Aorta (tissue), 5 donors: Measurements from ENCODE around the gene MIGA1. TPM values are rescaled to one million over a fixed set of nuclear protein-coding genes. Genes with fewer than 3 reads are reported as not detected.

Experiments
- ATAC-seq: fragments of 200-7000 bp; cut with Tn5 transposase; one replicate; pipeline ENCODE4 v1.9.1; 2022; ENCODE audit warnings: moderate library complexity; ENCODE audit not compliant: low FRiP score
- DNase-seq, 2 donors: peaks; one replicate each; pipeline ENCODE4 v3.0.0-alpha.2; 2020
- H3K27ac ChIP-seq, 2 donors: one replicate each; pipeline ENCODE4 v1.5.1; 2013; ENCODE audit warnings: low read length in 2 of 2, mild to moderate bottlenecking in 2 of 2, moderate library complexity in 2 of 2, control low read depth in 1 of 2, inconsistent platforms in 1 of 2, low read depth in 1 of 2
- H3K27me3 ChIP-seq, 2 donors: one replicate each; pipeline ENCODE4 v1.6.1; 2013; ENCODE audit warnings: control low read depth in 1 of 2, low read length in 1 of 2, mild to moderate bottlenecking in 1 of 2, moderate library complexity in 1 of 2; ENCODE audit not compliant: insufficient read depth in 2 of 2, control insufficient read depth in 1 of 2
- H3K36me3 ChIP-seq, 2 donors: one replicate each; pipeline ENCODE4 v1.6.1; 2013; ENCODE audit warnings: control low read depth in 1 of 2, low read length in 1 of 2, mild to moderate bottlenecking in 1 of 2; ENCODE audit not compliant: insufficient read depth in 2 of 2, control insufficient read depth in 1 of 2
- H3K4me1 ChIP-seq, 2 donors: one replicate each; pipeline ENCODE4 v1.6.1; 2013; ENCODE audit warnings: low read length in 2 of 2, control low read depth in 1 of 2, mild to moderate bottlenecking in 1 of 2, moderate library complexity in 1 of 2; ENCODE audit not compliant: insufficient read depth in 2 of 2, control insufficient read depth in 1 of 2
- H3K4me3 ChIP-seq, 2 donors: one replicate each; pipeline ENCODE4 v1.5.1; 2013; ENCODE audit warnings: low read length in 2 of 2, control low read depth in 1 of 2, mild to moderate bottlenecking in 1 of 2
- H3K9me3 ChIP-seq: one replicate; pipeline ENCODE4 v1.6.1; 2013; ENCODE audit warnings: mild to moderate bottlenecking, low read length; ENCODE audit not compliant: control insufficient read depth
- WGBS, 2 donors: extraction: QIAGEN DNeasy Blood & Tissue Kit; methylation state at CpG; one replicate each; pipeline ENCODE4 v1.1.7; 2013; 5-methylcytosine and 5-hydroxymethylcytosine counted together
- intact Hi-C, 2 donors: fragments of 100-400 bp; cut with DNase I; formaldehyde crosslinking; loops; one replicate each; pipeline versions ENCODE4 v1.14.2 to v1.15.0; 2022
- polyA plus RNA-seq, 2 donors: library from polyadenylated mRNA; stranded (reverse); fragments of 200-250 nt; gene quantifications; one replicate each; pipeline ENCODE4 v1.2.3, GENCODE V29; 2013
- total RNA-seq, 2 donors: library from RNA; stranded (reverse); fragmentation: NEBNext Ultra II Directional; extraction: Animal tissue kit (Norgen Biotek cat#: 25700); gene quantifications; one replicate each; pipeline ENCODE4 v1.2.1, GENCODE V29; 2021
- donor health status: healthy with polysubstance abuse.
- donor health status: Bipolar disorder and iron deficiency.
- donor health status: DM: no; HTN: no; CAD: no.
- donor health status: DM: no; HTN: no; CAD: no.
- donor health status: DM: yes; HTN: yes; CAD: no.

MIGA1 gene
- total and polyA plus RNA-seq, 4 donors = 2.5 to 22.0 (median 12.1) TPM

GRCh38 chr1:77847621-77848080 is 68.2 kb downstream of the MIGA1 start:
- Histone ChIP-seq H3K4me1 (peaks cover 2 to 3% of the 10 kb centered on the region in 2 donors), H3K4me3 (no peak overlapping the region), H3K36me3 (no peaks in the 10 kb centered on the region), H3K27ac (no peak overlapping the region), H3K27me3 (no peaks in the 10 kb centered on the region), H3K9me3 (no peaks in the 10 kb centered on the region)
- intact Hi-C loops = no loop called here
- DNase-seq (no peak), ATAC-seq (no peak)
- WGBS, 2 donors = 84 to 86% methylated on average over 9 of the region's 9 CpGs

DNA sequence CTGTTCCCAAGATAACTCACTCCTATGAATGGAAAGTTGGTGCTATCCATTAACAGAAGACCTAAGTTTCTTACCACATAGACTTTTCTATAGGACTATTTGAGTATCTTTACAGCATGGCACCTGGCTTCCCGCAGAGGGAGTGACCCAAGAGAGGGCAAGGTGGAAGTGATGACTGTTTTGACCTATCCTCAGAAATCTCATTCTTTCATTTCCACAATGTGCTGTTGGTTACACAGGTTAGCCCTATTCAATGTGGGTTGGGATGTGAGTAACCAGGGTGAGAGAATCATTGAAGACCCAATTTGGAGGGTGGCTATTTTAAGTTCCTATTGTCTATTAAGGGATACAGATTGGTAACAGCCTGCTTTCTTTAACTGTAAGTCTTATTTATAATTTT is 70.6 kb downstream of the MIGA1 start:
- Histone ChIP-seq H3K4me1 (peaks cover 0 to 3% of the 10 kb centered on the region in 2 donors), H3K27me3 (no peaks in the 10 kb centered on the region), H3K27ac (no peak overlapping the region), H3K36me3 (no peaks in the 10 kb centered on the region), H3K4me3 (no peak overlapping the region), H3K9me3 (no peaks in the 10 kb centered on the region)
- intact Hi-C loops = no loop called here
- ATAC-seq (no peak), DNase-seq (no peak)
- WGBS, 2 donors = 100% methylated on average over 1 of the region's 1 CpG

DNA sequence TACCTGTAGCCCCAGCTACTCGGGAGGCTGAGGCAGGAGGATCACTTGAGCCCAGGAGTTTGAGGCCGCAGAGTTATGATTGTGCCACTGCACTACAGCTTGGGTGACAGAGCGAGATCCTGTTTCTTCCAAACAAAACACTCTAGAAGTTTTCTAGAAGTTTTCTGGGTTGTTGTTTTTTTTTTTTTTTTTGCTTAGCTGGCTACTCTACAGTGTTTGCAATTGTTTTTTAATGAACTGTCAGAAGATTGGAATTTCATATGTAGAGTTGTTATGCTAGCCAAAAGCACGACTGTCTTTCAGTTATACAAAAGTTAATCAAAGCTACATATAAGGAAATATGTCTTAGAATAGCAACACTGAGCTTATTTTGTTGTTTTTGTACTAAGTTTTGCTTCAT is 78.1 kb downstream of the MIGA1 start:
- 62 to 67% methylated on average over 4 of the region's 4 CpGs for WGBS, 2 donors
- peaks cover 0 to 2% of the 10 kb centered on the region in 2 donors for H3K4me1 ChIP-seq
- no peak overlapping the region for H3K27ac ChIP-seq
- no peaks in the 10 kb centered on the region for H3K9me3 ChIP-seq
- DNase-seq (no peak), ATAC-seq (no peak)
- H3K4me3 ChIP-seq = no peak overlapping the region
- intact Hi-C loops = no loop called here
- H3K27me3 ChIP-seq = no peaks in the 10 kb centered on the region
- no peaks in the 10 kb centered on the region for H3K36me3 ChIP-seq

DNA sequence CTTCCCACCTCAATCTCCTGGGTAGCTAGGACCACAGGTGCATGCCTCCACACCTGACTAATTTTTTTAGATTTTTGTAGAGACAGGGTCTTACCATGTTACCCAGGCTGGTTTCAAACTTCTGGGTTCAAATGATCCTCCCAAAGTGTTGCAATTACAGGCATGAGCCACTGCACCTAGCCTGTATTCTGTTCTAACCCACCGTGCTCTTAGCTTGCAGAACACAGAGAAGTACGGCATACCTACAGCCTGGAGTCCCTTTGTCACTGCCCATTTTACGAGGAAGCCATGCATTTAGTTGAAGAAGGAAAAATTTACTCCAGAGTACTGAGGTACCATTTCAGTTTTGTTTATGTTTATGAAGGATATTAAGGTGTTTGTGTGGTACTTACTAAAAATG is 79.3 kb downstream of the MIGA1 start:
- Histone ChIP-seq H3K9me3 (no peaks in the 10 kb centered on the region), H3K4me3 (no peak overlapping the region), H3K27me3 (no peaks in the 10 kb centered on the region), H3K27ac (no peak overlapping the region), H3K36me3 (no peaks in the 10 kb centered on the region), H3K4me1 (peaks cover 0 to 2% of the 10 kb centered on the region in 2 donors)
- DNase-seq (no peak), ATAC-seq (no peak)
- intact Hi-C loops = no loop called here
- WGBS, 2 donors = 87 to 90% methylated on average over 3 of the region's 3 CpGs

GRCh38 chr1:77859248-77859647 is 79.8 kb downstream of the MIGA1 start:
- WGBS, 2 donors = 49 to 55% methylated on average over 2 of the region's 2 CpGs
- ATAC-seq = no peak
- DNase-seq = no peak

GRCh38 chr1:77866296-77866695 is 86.8 kb downstream of the MIGA1 start:
- H3K4me3 ChIP-seq = no peak overlapping the region
- no peaks in the 10 kb centered on the region for H3K9me3 ChIP-seq
- peaks cover 0 to 2% of the 10 kb centered on the region in 2 donors for H3K36me3 ChIP-seq
- ATAC-seq = no peak
- H3K4me1 ChIP-seq = no peaks in the 10 kb centered on the region
- no peak overlapping the region for H3K27ac ChIP-seq
- no peak for DNase-seq
- 67 to 76% methylated on average over 4 of the region's 4 CpGs for WGBS, 2 donors
- no peaks in the 10 kb centered on the region for H3K27me3 ChIP-seq
- intact Hi-C loops = no loop called here

More at GRCh38 chr1:77859248-77859647, 79.8 kb downstream of the MIGA1 start:
- Histone ChIP-seq H3K4me3 (no peak overlapping the region), H3K27ac (no peak overlapping the region), H3K4me1 (peaks cover 0 to 2% of the 10 kb centered on the region in 2 donors), H3K36me3 (no peaks in the 10 kb centered on the region), H3K9me3 (no peaks in the 10 kb centered on the region), H3K27me3 (no peaks in the 10 kb centered on the region)
- intact Hi-C loops = no loop called here

- ATAC-seq = no peak
- intact Hi-C loops = no loop called here
- H3K27me3 ChIP-seq = no peaks in the 10 kb centered on the region
- no peaks in the 10 kb centered on the region for H3K4me1 ChIP-seq
- H3K36me3 ChIP-seq = no peaks in the 10 kb centered on the region
- WGBS, 2 donors = 65 to 84% methylated on average over 1 of the region's 1 CpG
- H3K4me3 ChIP-seq = no peak overlapping the region
- no peaks in the 10 kb centered on the region for H3K9me3 ChIP-seq
- H3K27ac ChIP-seq = no peak overlapping the region
- no peak for DNase-seq
These were observed 93.2 kb downstream of the MIGA1 start for GRCh38 chr1:77872645-77873044.

DNA sequence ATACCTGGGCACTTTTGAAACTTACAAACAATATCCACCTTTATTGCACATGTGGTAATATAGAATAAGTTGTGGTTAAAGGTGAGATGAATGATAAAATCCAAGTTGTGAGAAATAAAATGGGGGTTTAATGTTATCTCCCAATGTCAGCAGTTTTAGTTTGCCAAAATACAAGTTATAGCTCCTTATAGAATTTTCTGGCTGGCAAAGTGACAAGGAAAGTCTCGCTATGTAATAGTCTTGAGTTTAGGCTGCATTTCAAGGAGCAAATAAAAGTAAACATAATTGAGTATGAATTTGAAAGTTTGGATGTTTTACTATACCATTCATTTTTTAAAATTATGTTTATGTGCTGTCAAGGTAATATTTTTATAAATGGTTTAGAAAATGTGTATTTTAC is 94.0 kb downstream of the MIGA1 start:
- Histone ChIP-seq H3K4me3 (no peak overlapping the region), H3K36me3 (no peaks in the 10 kb centered on the region), H3K27me3 (no peaks in the 10 kb centered on the region), H3K4me1 (no peaks in the 10 kb centered on the region), H3K9me3 (no peaks in the 10 kb centered on the region), H3K27ac (no peak overlapping the region)
- intact Hi-C loops = no loop called here
- whole genome bisulfite sequencing, 2 donors = 99 to 100% methylated on average over 1 of the region's 1 CpG
- no peak for DNase-seq
- ATAC-seq = no peak

GRCh38 chr1:77874804-77875445 is 95.5 kb downstream of the MIGA1 start:
- 95 to 97% methylated on average over 4 of the region's 4 CpGs for WGBS, 2 donors
- Histone ChIP-seq H3K9me3 (no peaks in the 10 kb centered on the region), H3K4me3 (no peak overlapping the region), H3K36me3 (no peaks in the 10 kb centered on the region), H3K27ac (no peak overlapping the region), H3K27me3 (no peaks in the 10 kb centered on the region), H3K4me1 (no peaks in the 10 kb centered on the region)
- ATAC-seq = no peak
- intact Hi-C loops = no loop called here
- no peak for DNase-seq
